WI38 (cell line): Measurements from ENCODE around the gene POLK.
"Not testable (repeated sequence)": the region's sequence is repeated elsewhere in the genome, so short reads cannot be mapped to it uniquely, and the experiment has no call there.

Source experiments
- H3K4me3 ChIP-seq: 2 replicates; pipeline ENCODE4 v1.5.1; 2011; ENCODE audit warnings: low read depth, mild to moderate bottlenecking, control low read depth, low read length
- CTCF ChIP-seq: IDR thresholded peaks from 2 replicates; pipeline ENCODE4 v1.5.1; 2012; ENCODE audit warnings: low read depth, mild to moderate bottlenecking, control low read depth, low read length

POLK gene

DNA sequence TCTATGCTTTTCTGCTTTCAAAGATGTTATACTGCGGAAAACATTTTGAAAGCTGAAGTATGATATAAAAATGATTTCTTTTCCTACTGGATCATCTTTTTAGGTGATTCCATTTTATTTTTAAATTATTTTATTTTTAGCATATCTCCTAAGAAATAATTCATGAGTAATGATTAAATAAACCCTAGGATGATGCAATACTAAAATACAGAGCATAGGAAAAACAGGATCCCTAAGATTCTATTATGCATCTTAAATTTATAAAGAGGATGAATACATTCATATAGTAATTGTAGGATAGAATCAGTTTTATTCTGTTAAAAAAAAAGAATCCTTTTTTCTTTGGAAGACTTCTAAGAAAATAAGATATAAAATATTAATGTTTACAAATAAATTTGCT is 10.9 kb downstream of the POLK start:
- no peak overlapping the region for H3K4me3 ChIP-seq
- no peak for TF ChIP-seq CTCF

DNA sequence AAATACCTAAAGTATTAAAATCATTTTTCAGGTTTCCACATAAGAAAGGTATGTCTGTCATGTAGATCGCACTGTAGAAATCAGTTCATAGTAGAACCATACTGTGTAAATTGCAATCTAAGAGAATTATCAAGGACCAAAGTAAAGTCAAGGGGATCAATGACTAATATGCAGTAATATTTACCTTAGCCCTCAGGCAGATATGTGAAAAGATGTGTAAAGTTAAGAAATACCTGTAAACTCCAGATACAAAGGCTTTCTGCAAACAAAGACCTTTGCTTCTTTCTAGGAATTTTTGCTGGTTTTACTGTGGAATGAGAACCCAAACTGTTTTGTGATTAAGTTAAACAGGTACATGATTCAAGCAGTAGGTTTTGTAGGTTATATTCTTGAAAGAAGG is 11.6 kb downstream of the POLK start:
- no peak for TF ChIP-seq CTCF
- H3K4me3 ChIP-seq = no peak overlapping the region

DNA sequence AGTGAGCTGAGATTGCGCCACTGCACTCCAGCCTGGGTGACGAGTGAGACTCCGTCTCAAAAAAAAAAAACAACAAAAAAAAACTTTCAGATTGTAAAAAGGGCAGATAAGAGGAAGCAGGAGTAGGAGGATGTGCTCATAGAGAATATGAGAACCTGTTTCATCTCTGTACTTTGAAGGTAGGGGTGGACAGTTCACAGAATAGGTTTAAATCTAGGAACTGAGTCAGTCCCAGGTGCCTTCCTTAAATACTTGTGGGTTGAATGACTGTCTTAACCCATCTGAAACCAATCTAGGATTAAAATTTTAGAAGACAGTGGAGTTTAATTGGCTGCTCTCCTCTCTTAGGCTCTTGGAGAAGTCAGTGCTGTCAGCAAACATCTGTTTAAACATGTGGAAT is 12.4 kb downstream of the POLK start:
- TF ChIP-seq CTCF = no peak
- no peak overlapping the region for H3K4me3 ChIP-seq

DNA sequence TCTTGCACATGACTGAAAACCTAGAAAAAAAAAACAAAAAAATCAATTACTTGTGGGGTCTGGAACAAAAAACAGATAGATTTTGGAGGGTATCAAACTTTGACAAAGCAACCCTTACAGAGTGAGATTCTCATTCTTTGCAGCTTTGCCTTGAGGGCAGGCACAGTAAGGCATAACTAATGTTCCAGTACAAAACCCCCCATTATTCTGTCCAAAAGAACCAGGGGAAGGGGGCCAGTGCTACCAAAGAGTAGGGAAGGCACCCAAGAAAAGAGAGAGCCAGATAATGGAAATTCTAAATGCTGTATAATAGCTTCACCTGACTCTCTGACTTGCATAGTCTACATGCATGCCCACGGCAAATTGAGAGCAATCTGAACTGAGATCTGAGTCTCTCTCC is 12.9 kb downstream of the POLK start:
- no peak overlapping the region for H3K4me3 ChIP-seq
- TF ChIP-seq CTCF = no peak

DNA sequence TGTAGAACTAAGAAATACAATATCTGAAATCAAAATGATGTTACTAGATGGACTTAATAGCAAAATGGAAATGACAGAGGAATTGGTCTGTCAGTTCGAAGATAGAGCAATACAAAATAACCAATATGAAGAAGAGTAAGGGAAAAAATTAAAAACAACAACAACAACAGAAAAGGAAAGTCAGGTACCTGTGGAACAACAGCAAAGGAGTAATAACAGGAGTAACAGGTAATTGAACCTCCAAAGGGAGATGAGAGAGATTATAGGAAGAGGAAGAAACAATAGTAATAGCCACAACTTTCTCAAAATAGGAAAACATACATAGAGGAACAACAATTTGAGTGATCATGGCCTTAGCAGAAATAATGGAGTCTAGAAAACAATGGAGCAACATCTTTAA is 13.7 kb downstream of the POLK start:
- TF ChIP-seq CTCF = no peak
- no peak overlapping the region for H3K4me3 ChIP-seq

DNA sequence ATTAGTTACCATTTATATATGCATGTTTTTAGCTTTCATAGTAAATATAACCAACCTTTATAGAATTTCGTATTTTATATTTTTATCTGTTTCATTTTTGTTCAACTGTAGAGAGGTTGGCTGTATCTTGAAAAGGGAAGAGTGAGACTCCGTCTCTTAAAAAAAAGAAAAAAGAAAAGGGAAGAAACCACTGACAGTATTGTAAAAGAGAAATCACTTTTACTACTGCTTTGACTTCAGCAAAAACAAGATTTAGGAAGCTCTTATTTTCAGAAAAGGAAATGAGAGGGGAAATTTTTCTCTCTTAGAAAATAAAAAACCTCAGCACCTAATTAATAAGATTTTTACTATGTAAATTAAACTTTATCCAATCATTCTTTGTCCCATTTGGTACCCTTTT is 14.4 kb downstream of the POLK start:
- H3K4me3 ChIP-seq = no peak overlapping the region
- TF ChIP-seq CTCF = no peak

GRCh38 chr5:75529185-75529584 is 17.5 kb downstream of the POLK start:
- H3K4me3 ChIP-seq = no peak overlapping the region
- no peak for TF ChIP-seq CTCF

GRCh38 chr5:75532190-75532589 is 20.5 kb downstream of the POLK start:
- H3K4me3 ChIP-seq = no peak overlapping the region
- TF ChIP-seq CTCF = no peak

- H3K4me3 ChIP-seq = not testable (repeated sequence)
Measured at GRCh38 chr5:75533716-75534115, 22.0 kb downstream of the POLK start.
